ENCODE measurements around the gene ZMYND12. TPM values are rescaled to one million over a fixed set of nuclear protein-coding genes. Genes with fewer than 3 reads are reported as not detected.

The ZMYND12 gene
- total RNA-seq, 4 donors from 2014 or later: 0.52 to 3.0 (median 0.76) TPM

GRCh38 chr1:42422737-42423136 lies 33.1 kb downstream of the ZMYND12 start:
- no peak for DNase-seq (ENCODE audit: low spot score in 2 of 2)
- 75% methylated on average over 9 of the region's 9 CpGs for WGBS
- Histone ChIP-seq H3K4me1 (peaks cover 10% of the 10 kb centered on the region), H3K9me3 (no peaks in the 10 kb centered on the region), H3K36me3 (no peaks in the 10 kb centered on the region), H3K4me3 (no peak overlapping the region), H3K27me3 (no peaks in the 10 kb centered on the region), H3K27ac (no peak overlapping the region)
- no peak for TF ChIP-seq POLR2A (IDR thresholded peaks at IDR 0.05)
- TF ChIP-seq POLR2AphosphoS5 (IDR thresholded peaks at IDR 0.05): no peak
- no peak for TF ChIP-seq CTCF (IDR thresholded peaks at IDR 0.05)
- TF ChIP-seq EP300 (IDR thresholded peaks at IDR 0.05): no peak

GRCh38 chr1:42420911-42421585 lies 34.8 kb downstream of the ZMYND12 start:
- Histone ChIP-seq H3K4me1 (peaks cover 10% of the 10 kb centered on the region), H3K27me3 (peaks cover 3% of the 10 kb centered on the region), H3K27ac (no peak overlapping the region), H3K36me3 (no peaks in the 10 kb centered on the region), H3K4me3 (no peak overlapping the region), H3K9me3 (no peaks in the 10 kb centered on the region)
- TF ChIP-seq EP300 (IDR thresholded peaks at IDR 0.05) (no peak), POLR2A (IDR thresholded peaks at IDR 0.05) (no peak), CTCF (IDR thresholded peaks at IDR 0.05) (no peak), POLR2AphosphoS5 (IDR thresholded peaks at IDR 0.05) (no peak)
- whole genome bisulfite sequencing: 8% methylated on average over 10 of the region's 10 CpGs
- no peak for DNase-seq (ENCODE audit: low spot score in 2 of 2)

GRCh38 chr1:42420121-42420520 lies 35.7 kb downstream of the ZMYND12 start:
- peaks cover 10% of the 10 kb centered on the region for H3K4me1 ChIP-seq
- peaks cover 3% of the 10 kb centered on the region for H3K27me3 ChIP-seq
- H3K27ac ChIP-seq: no peak overlapping the region
- H3K9me3 ChIP-seq: no peaks in the 10 kb centered on the region
- TF ChIP-seq CTCF (IDR thresholded peaks at IDR 0.05) (no peak), POLR2A (IDR thresholded peaks at IDR 0.05) (no peak), POLR2AphosphoS5 (IDR thresholded peaks at IDR 0.05) (no peak), EP300 (IDR thresholded peaks at IDR 0.05) (no peak)
- 48% methylated on average over 7 of the region's 7 CpGs for WGBS
- no peak overlapping the region for H3K4me3 ChIP-seq
- DNase-seq (ENCODE audit: low spot score in 2 of 2): no peak
- no peaks in the 10 kb centered on the region for H3K36me3 ChIP-seq

GRCh38 chr1:42419126-42419821 lies 36.5 kb downstream of the ZMYND12 start:
- WGBS: 36% methylated on average over 5 of the region's 5 CpGs
- no peak overlapping the region for H3K27ac ChIP-seq
- no peaks in the 10 kb centered on the region for H3K9me3 ChIP-seq
- peaks cover 10% of the 10 kb centered on the region for H3K4me1 ChIP-seq
- no peak for TF ChIP-seq EP300 (IDR thresholded peaks at IDR 0.05)
- TF ChIP-seq CTCF (IDR thresholded peaks at IDR 0.05): no peak
- TF ChIP-seq POLR2AphosphoS5 (IDR thresholded peaks at IDR 0.05): no peak
- TF ChIP-seq POLR2A (IDR thresholded peaks at IDR 0.05): no peak
- H3K4me3 ChIP-seq: no peak overlapping the region
- H3K36me3 ChIP-seq: no peaks in the 10 kb centered on the region
- DNase-seq (ENCODE audit: low spot score in 2 of 2): no peak
- peaks cover 3% of the 10 kb centered on the region for H3K27me3 ChIP-seq

- Histone ChIP-seq H3K27ac (no peak overlapping the region), H3K27me3 (peaks cover 3% of the 10 kb centered on the region), H3K4me3 (no peak overlapping the region), H3K9me3 (no peaks in the 10 kb centered on the region), H3K4me1 (peaks cover 10% of the 10 kb centered on the region), H3K36me3 (no peaks in the 10 kb centered on the region)
- DNase-seq (ENCODE audit: low spot score in 2 of 2): no peak
- TF ChIP-seq POLR2A (IDR thresholded peaks at IDR 0.05): no peak
- TF ChIP-seq CTCF (IDR thresholded peaks at IDR 0.05): no peak
- no peak for TF ChIP-seq POLR2AphosphoS5 (IDR thresholded peaks at IDR 0.05)
- no peak for TF ChIP-seq EP300 (IDR thresholded peaks at IDR 0.05)
- WGBS: 95% methylated on average over 1 of the region's 1 CpG
These were observed 37.3 kb downstream of the ZMYND12 start for GRCh38 chr1:42418516-42418915.
